K562 (cell line): Measurements from ENCODE around the gene AGAP3. TPM values are rescaled to one million over a fixed set of nuclear protein-coding genes. Genes with fewer than 3 reads are reported as not detected.

Experiments
- HDAC2 ChIP-seq: fragments of 450-650 bp; IDR thresholded peaks from 2 replicates; pipeline ENCODE4 v1.6.1; 2016; ENCODE audit warnings: mild to moderate bottlenecking
- ID3 ChIP-seq, 2 experiments: fragments of 250-450 bp in 1 of 2; fragments of 450-650 bp in 1 of 2; sonication (Bioruptor Pico) in 1 of 2; IDR thresholded peaks; 2 replicates each; pipeline versions ENCODE4 v1.6.1 to v1.8.0; 2016 to 2021; ENCODE audit warnings: mild to moderate bottlenecking in 2 of 2, moderate library complexity in 2 of 2, missing compliant biosample characterization in 1 of 2, missing genetic modification characterization in 1 of 2
- JUND ChIP-seq, 2 experiments: IDR thresholded peaks; 2 replicates in 1 of 2; 3 replicates in 1 of 2; pipeline ENCODE4 v1.6.1; 2011; ENCODE audit warnings: borderline replicate concordance in 2 of 2, low read depth in 2 of 2, low read length in 2 of 2, improper control_type of control experiment in 1 of 2, missing biosample characterization in 1 of 2, missing genetic modification characterization in 1 of 2, missing genetic modification reagents in 1 of 2
- NR1H2 ChIP-seq: sonication (generic); formaldehyde crosslinking; IDR thresholded peaks from 2 replicates; pipeline ENCODE4 v1.4.0; 2020; ENCODE audit warnings: mild to moderate bottlenecking, missing genetic modification reagents
- PTBP1 ChIP-seq: fragments of 200-400 bp; formaldehyde crosslinking; IDR thresholded peaks from 2 replicates; pipeline ENCODE4 v1.6.1; 2017; ENCODE audit warnings: low read depth, low read length
- RBM34 ChIP-seq: fragments of 200-400 bp; formaldehyde crosslinking; IDR thresholded peaks from 2 replicates; pipeline ENCODE4 v1.6.1; 2018; ENCODE audit warnings: low read length, borderline replicate concordance; ENCODE audit not compliant: insufficient read depth
- TBP ChIP-seq: optimal IDR thresholded peaks from 2 replicates; pipeline ENCODE3; 2011; ENCODE audit warnings: low read depth, low read length, improper control_type of control experiment
- TEAD1 ChIP-seq, 2 experiments: fragments of 450-650 bp in 1 of 2; sonication (generic) in 1 of 2; formaldehyde crosslinking; IDR thresholded peaks; 2 replicates each; pipeline versions ENCODE4 v1.4.0 to v1.8.0; 2020 to 2022; ENCODE audit warnings: mild to moderate bottlenecking in 2 of 2, missing genetic modification reagents in 1 of 2
- polyA plus RNA-seq, 8 experiments: library from polyadenylated mRNA; depleted of rRNA in 4 of 8; stranded (reverse) in 5 of 8; unstranded in 3 of 8; fragments of >200 nt; fragmentation: Nextera tagmentation in 2 of 8; fragmentation: Illumina TruSeq in 1 of 8; extraction: Ambion mirVana in 2 of 8; extraction: Trizol in 1 of 8; gene quantifications; 2 replicates each; pipeline versions ENCODE4 v1.2.1 to v1.2.3, GENCODE V29; 2011 to 2014; ENCODE audit warnings: inconsistent platforms in 1 of 8, missing spikeins in 1 of 8
- total RNA-seq, 7 experiments: library from RNA; depleted of rRNA in 6 of 7; stranded (reverse); fragments of >200 nt in 6 of 7; fragmentation: Illumina TruSeq in 2 of 7; extraction: Trizol in 2 of 7; gene quantifications; 2 replicates each; pipeline versions ENCODE4 v1.2.1 to v1.2.3, GENCODE V29; 2011 to 2021; ENCODE audit warnings: low replicate concordance in 1 of 7
- TF ChIP-seq, protein P1 (sequence below), 2 experiments: IDR thresholded peaks in 1 of 2; conservative IDR thresholded peaks in 1 of 2; 2 replicates each; pipeline ENCODE4 v1.6.1; 2016; ENCODE audit warnings: low read depth in 2 of 2, mild to moderate bottlenecking in 1 of 2, missing compliant biosample characterization in 1 of 2, missing genetic modification characterization in 1 of 2, moderate library complexity in 1 of 2
- TF ChIP-seq, protein P2 (sequence below), 2 experiments: fragments of 450-650 bp; IDR thresholded peaks; 2 replicates each; pipeline ENCODE4 v1.6.1; 2016; ENCODE audit warnings: mild to moderate bottlenecking in 2 of 2, borderline replicate concordance in 1 of 2, low read depth in 1 of 2, moderate library complexity in 1 of 2
- TF ChIP-seq, protein P3 (sequence below), 2 experiments: IDR thresholded peaks; 2 replicates each; pipeline ENCODE4 v1.6.1; 2011; ENCODE audit warnings: borderline replicate concordance in 1 of 2, control low read depth in 1 of 2, low read depth in 1 of 2, low read length in 1 of 2, mild to moderate bottlenecking in 1 of 2, mixed read lengths in 1 of 2, moderate library complexity in 1 of 2; ENCODE audit not compliant: insufficient read depth in 1 of 2, insufficient read length in 1 of 2, poor library complexity in 1 of 2, severe bottlenecking in 1 of 2; ENCODE audit errors: extremely low read depth in 1 of 2

AGAP3 gene
- total and polyA plus RNA-seq, 9 of the 15 experiments (the other 6 are each of a cell fraction or from before 2014, with no cell fraction given) = 3.4 to 208 (median 62.2) TPM

DNA sequence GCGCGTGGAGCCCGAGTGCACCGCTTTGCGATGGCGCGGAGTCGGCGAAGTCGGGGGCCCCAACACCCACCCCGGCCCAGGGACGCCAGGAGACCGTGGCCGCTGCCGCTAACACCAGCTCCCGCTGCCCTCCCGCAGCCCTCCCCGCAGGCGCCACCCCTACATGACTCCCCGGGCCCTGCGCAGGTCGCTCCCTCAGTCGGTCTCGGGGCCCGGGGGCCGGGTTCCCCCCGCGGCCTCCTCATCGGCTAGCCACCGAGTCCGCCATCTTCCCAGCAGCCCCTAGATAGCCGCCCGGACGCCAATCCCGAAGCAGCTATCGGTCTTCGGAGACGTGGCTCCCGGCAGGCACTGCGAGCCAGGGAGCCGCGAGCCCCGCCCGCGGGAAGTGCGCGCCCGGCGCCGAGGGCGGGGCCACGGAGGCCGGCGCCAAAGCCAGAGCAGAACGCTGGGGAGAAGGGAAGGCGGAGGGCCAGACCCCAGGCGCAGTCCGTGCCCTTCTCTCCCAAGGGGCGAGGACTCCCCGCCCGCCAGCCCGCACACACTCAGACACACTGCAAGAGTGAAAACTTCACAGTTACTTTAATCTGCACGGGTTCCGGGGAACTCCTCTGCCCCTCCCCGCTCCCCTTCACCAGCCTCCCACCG is 5.6 kb upstream of the AGAP3 start, which contains the start of gene FASTK (continued):
- TF ChIP-seq, protein P1, sequence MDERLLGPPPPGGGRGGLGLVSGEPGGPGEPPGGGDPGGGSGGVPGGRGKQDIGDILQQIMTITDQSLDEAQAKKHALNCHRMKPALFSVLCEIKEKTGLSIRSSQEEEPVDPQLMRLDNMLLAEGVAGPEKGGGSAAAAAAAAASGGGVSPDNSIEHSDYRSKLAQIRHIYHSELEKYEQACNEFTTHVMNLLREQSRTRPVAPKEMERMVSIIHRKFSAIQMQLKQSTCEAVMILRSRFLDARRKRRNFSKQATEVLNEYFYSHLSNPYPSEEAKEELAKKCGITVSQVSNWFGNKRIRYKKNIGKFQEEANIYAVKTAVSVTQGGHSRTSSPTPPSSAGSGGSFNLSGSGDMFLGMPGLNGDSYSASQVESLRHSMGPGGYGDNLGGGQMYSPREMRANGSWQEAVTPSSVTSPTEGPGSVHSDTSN (CRISPR knock-in tag; IDR thresholded peaks at IDR 0.05; ENCODE audit: low read depth) = no peak
- TF ChIP-seq, protein P1 (tag; conservative IDR thresholded peaks at IDR 0.05; ENCODE audit: low read depth) = no peak
- TF ChIP-seq, protein P2, sequence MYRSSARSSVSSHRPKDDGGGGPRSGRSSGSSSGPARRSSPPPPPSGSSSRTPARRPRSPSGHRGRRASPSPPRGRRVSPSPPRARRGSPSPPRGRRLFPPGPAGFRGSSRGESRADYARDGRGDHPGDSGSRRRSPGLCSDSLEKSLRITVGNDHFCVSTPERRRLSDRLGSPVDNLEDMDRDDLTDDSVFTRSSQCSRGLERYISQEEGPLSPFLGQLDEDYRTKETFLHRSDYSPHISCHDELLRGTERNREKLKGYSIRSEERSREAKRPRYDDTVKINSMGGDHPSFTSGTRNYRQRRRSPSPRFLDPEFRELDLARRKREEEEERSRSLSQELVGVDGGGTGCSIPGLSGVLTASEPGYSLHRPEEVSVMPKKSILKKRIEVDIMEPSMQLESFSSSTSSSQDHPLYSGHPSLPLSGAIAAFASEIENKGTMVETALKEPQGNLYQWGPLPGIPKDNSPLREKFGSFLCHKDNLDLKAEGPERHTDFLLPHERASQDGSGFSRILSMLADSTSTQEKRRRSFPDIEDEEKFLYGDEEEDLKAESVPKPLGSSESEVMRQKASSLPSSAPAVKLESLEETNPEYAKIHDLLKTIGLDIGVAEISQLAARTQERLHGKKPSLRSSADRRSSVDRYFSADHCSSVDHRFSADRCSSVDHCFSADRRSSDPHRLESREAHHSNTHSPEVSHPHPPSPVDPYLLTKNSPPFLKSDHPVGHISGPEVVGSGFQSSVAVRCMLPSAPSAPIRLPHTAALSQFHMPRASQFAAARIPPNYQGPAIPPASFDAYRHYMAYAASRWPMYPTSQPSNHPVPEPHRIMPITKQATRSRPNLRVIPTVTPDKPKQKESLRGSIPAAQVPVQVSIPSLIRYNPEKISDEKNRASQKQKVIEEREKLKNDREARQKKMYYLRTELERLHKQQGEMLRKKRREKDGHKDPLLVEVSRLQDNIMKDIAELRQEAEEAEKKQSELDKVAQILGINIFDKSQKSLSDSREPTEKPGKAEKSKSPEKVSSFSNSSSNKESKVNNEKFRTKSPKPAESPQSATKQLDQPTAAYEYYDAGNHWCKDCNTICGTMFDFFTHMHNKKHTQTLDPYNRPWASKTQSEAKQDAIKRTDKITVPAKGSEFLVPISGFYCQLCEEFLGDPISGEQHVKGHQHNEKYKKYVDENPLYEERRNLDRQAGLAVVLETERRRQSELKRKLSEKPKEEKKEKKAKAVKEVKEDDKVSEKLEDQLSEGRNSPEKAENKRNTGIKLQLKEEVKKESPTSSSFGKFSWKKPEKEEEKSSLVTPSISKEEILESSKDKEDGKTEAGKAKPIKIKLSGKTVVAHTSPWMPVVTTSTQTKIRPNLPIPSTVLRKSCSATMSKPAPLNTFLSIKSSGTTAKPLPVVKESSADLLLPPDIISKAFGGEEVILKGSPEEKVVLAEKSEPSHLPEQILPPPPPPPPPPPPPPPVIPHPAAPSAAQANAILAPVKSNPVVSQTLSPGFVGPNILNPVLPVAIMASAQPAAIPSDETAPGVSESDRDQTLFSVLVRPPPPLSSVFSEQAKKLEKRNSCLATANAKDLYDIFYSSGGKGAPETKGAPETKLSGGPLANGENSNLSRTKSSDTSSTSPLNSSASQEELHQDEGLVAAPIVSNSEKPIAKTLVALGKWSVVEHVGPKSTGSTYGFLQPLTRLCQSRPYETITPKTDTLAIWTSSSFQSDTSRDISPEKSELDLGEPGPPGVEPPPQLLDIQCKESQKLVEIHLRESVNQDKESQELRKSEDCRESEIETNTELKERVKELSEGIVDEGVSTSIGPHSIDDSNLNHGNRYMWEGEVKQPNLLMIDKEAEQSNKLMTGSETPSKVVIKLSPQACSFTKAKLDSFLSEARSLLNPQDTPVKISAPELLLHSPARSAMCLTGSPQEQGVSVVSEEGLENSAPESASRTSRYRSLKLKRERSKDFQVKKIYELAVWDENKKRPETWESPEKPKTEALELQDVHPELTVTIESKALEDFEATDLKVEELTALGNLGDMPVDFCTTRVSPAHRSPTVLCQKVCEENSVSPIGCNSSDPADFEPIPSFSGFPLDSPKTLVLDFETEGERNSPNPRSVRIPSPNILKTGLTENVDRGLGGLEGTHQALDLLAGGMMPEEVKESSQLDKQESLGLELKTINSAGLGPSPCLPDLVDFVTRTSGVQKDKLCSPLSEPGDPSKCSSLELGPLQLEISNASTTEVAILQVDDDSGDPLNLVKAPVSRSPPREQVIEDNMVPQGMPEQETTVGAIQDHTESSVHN (IDR thresholded peaks at IDR 0.05; ENCODE audit: borderline replicate concordance in 1 of 2, low read depth in 1 of 2) = no peak
- TF ChIP-seq RBM34 (no peak; the same call in 1 of the 2 replicates), ID3 (CRISPR knock-in tag; IDR thresholded peaks at IDR 0.05) (no peak), ID3 (tag; IDR thresholded peaks at IDR 0.05) (peak; percentile 31; the same call in 1 of the 2 replicates), HDAC2 (no peak), TBP (peak; percentile 90), JUND (IDR thresholded peaks at IDR 0.05; ENCODE audit: borderline replicate concordance, low read depth, low read length) (peak; percentile 61), JUND (tag; IDR thresholded peaks at IDR 0.05; ENCODE audit: borderline replicate concordance, low read depth, low read length) (no peak; the same call in 2 of the 3 replicates), PTBP1 (no peak), NR1H2 (peak; percentile 56; the same call in 1 of the 2 replicates), TEAD1 (CRISPR knock-in tag; IDR thresholded peaks at IDR 0.05) (0 out of 4 replicates have a peak, but pooled peaks of 1 of the 2 experiments have one; percentile 22)
- TF ChIP-seq, protein P3, sequence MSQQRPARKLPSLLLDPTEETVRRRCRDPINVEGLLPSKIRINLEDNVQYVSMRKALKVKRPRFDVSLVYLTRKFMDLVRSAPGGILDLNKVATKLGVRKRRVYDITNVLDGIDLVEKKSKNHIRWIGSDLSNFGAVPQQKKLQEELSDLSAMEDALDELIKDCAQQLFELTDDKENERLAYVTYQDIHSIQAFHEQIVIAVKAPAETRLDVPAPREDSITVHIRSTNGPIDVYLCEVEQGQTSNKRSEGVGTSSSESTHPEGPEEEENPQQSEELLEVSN (IDR thresholded peaks at IDR 0.05; ENCODE audit: borderline replicate concordance in 1 of 2, extremely low read depth in 1 of 2, insufficient read depth in 1 of 2, insufficient read length in 1 of 2, low read depth in 1 of 2, low read length in 1 of 2, poor library complexity in 1 of 2, severe bottlenecking in 1 of 2) = peak; percentile 30 to 62
